ENCODE measurements around the gene LARP4B.

Gene LARP4B

DNA sequence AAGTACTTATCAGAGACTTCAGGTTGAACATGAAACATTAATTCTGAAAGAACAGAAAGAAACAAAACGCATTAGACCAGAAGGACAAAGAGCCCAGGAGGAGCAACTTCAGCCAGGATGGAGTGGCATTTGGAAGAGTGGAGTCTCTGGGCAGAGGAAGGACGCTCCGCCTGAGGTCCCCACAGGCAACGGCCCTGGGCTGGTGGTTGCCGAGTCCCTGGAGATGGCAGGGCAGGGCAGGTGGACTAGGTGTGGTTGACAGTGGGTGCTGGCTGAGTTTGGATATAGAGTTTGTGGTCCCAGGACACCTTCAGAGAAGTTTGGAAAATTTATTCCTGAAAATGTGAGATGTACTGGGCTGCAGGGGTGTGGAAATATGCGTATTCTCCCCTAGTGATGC lies 27.4 kb upstream of the LARP4B start:
- Histone ChIP-seq H3K9me3 (ENCODE audit: control insufficient read depth, insufficient read depth, low read length) (no peaks in the 10 kb centered on the region), H3K27me3 (ENCODE audit: control insufficient read depth, insufficient read depth, low read length) (no peaks in the 10 kb centered on the region), H3K4me1 (ENCODE audit: control insufficient read depth, insufficient read depth, low read length) (no peaks in the 10 kb centered on the region), H3K27ac (ENCODE audit: low read length) (no peak overlapping the region), H3K36me3 (ENCODE audit: control insufficient read depth, insufficient read depth, low read length) (no peaks in the 10 kb centered on the region), H3K4me3 (ENCODE audit: low read length) (no peak overlapping the region)
- no peak for DNase-seq (ENCODE audit: low read depth, low spot score)
- WGBS (ENCODE audit: insufficient coverage, insufficient read length) = no CpG with 5 or more reads among the region's 6 CpGs

DNA sequence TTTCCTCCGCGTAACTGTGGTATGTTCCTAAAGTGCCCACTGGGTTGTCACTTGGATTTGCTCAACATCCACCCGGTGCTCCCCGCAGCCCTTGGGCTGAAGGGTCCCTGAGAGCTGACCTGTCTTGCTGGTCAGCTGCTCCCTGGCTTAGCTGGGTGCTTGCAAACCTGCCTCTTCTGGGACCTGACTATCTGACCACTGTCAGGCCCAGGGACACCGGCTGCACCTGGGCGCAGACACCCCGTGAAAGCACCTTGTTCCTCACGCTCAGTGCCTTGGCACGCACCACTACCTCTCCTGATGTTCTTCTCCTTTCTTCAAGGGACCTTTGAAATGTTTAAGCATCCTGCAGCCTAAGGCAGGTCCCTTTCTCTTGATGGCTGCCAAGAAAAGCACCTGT lies 26.6 kb upstream of the LARP4B start:
- no peaks in the 10 kb centered on the region for H3K4me1 ChIP-seq (ENCODE audit: control insufficient read depth, insufficient read depth, low read length)
- no peak overlapping the region for H3K27ac ChIP-seq (ENCODE audit: low read length)
- no peak for DNase-seq (ENCODE audit: low read depth, low spot score)
- WGBS (ENCODE audit: insufficient coverage, insufficient read length) = no CpG with 5 or more reads among the region's 9 CpGs
- no peaks in the 10 kb centered on the region for H3K36me3 ChIP-seq (ENCODE audit: control insufficient read depth, insufficient read depth, low read length)
- H3K27me3 ChIP-seq (ENCODE audit: control insufficient read depth, insufficient read depth, low read length) = no peaks in the 10 kb centered on the region
- no peak overlapping the region for H3K4me3 ChIP-seq (ENCODE audit: low read length)
- H3K9me3 ChIP-seq (ENCODE audit: control insufficient read depth, insufficient read depth, low read length) = no peaks in the 10 kb centered on the region

DNA sequence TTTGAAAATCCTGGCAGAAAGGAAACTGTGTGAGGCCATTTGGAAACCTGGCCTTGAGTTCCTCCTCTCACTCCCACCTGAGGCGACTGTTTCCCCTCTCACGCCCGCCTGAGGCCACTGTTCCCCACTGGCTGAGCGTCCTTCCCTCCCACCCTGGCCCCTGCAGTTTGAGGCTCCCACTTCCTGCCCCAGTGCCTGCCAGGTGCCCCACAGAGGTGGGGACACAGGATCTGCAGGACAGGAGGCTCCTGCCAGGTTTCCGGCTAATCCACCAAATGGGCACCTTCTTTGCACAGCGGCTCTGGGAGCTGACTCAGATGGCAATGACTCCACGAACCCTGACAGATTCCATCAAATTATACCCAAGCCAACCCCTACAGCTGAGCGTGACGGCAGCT lies 24.3 kb upstream of the LARP4B start:
- Histone ChIP-seq H3K27ac (ENCODE audit: low read length) (no peak overlapping the region), H3K36me3 (ENCODE audit: control insufficient read depth, insufficient read depth, low read length) (no peaks in the 10 kb centered on the region), H3K9me3 (ENCODE audit: control insufficient read depth, insufficient read depth, low read length) (no peaks in the 10 kb centered on the region), H3K4me3 (ENCODE audit: low read length) (no peak overlapping the region), H3K4me1 (ENCODE audit: control insufficient read depth, insufficient read depth, low read length) (no peaks in the 10 kb centered on the region), H3K27me3 (ENCODE audit: control insufficient read depth, insufficient read depth, low read length) (no peaks in the 10 kb centered on the region)
- no peak for DNase-seq (ENCODE audit: low read depth, low spot score)
- no CpG with 5 or more reads among the region's 9 CpGs for WGBS (ENCODE audit: insufficient coverage, insufficient read length)

DNA sequence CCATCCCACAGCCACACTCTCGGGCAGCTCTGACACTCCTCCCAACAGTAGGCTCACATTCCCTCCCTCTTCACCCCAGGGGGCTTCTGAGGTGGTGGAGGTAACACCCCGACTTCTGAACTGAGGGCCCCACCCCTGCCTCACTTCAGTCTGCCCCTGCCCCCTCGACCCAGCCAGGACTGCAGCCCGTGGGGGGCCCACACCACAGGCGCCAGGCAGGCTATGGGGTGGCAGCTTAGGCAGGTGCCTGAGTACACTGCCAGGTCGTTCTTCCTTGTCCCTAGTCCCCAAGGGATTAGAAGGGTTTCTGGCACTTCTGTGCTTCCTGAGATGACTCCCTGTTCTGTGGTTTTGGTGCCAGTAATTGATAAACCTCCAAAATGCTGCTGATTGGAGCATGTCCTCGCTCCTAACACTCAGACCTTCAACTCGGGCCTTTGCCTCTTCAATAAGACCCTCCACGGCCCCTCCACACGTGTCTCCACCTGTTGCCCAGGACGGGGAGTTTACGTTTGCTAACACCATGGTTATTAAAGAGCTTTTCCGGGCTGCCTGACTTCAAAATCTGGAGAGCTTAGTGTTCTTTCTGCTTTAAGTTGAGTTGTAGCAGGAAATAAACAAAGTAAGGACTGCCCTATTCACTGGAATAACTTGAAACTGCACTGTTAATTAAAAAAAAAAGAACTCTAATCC lies 23.8 kb upstream of the LARP4B start:
- Histone ChIP-seq H3K27me3 (ENCODE audit: control insufficient read depth, insufficient read depth, low read length) (no peaks in the 10 kb centered on the region), H3K4me1 (ENCODE audit: control insufficient read depth, insufficient read depth, low read length) (no peaks in the 10 kb centered on the region)
- no CpG with 5 or more reads among the region's 13 CpGs for WGBS (ENCODE audit: insufficient coverage, insufficient read length)

DNA sequence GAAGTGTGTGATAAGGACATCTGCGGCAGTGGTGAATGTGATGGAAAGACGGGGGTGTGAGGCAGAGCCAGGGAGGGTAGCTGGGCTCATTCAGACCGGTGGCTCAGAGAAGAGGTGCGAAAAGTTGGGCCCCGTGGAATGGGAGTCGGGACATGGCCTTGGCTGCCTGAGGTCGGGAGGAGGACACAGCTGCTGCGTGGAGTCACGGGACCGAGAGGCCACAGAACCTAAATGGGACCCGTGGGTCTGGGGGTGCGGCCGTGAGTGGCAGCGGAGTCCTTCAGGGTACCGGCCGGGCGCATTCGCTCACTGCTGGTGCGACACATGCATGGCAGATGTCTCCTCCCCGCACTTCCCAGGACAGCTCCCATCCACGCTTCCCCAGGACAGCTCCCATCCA lies 22.9 kb upstream of the LARP4B start:
- H3K36me3 ChIP-seq (ENCODE audit: control insufficient read depth, insufficient read depth, low read length) = no peaks in the 10 kb centered on the region
- H3K4me1 ChIP-seq (ENCODE audit: control insufficient read depth, insufficient read depth, low read length) = no peaks in the 10 kb centered on the region
- H3K4me3 ChIP-seq (ENCODE audit: low read length) = no peak overlapping the region
- H3K27ac ChIP-seq (ENCODE audit: low read length) = no peak overlapping the region
- DNase-seq (ENCODE audit: low read depth, low spot score) = no peak
- no peaks in the 10 kb centered on the region for H3K9me3 ChIP-seq (ENCODE audit: control insufficient read depth, insufficient read depth, low read length)
- no peaks in the 10 kb centered on the region for H3K27me3 ChIP-seq (ENCODE audit: control insufficient read depth, insufficient read depth, low read length)
- no CpG with 5 or more reads among the region's 21 CpGs for WGBS (ENCODE audit: insufficient coverage, insufficient read length)

More for the DNA sequence above, 23.8 kb upstream of the LARP4B start:
- Histone ChIP-seq H3K9me3 (ENCODE audit: control insufficient read depth, insufficient read depth, low read length) (no peaks in the 10 kb centered on the region), H3K4me3 (ENCODE audit: low read length) (no peak overlapping the region), H3K27ac (ENCODE audit: low read length) (no peak overlapping the region), H3K36me3 (ENCODE audit: control insufficient read depth, insufficient read depth, low read length) (no peaks in the 10 kb centered on the region)
- DNase-seq (ENCODE audit: low read depth, low spot score) = no peak

DNA sequence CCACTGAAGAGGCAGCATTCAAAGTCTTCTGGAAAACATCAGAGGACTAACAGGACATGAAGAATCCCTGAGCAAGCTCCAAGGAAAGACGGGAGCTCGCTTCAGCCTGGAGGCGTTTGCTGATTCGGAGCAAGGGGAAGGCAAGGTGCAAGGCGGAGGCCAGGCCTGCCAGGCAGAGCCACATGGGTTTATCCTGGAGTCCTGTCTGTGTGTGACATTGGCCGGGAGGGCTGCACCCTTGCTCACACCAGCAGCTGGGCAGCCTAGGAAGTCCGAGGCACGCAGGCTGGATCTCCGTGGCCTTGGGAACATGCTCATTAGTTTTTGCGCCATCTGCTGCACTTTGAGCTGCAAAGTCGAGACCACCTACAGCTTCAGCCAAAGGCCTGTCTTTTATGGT lies 22.3 kb upstream of the LARP4B start:
- Histone ChIP-seq H3K27ac (ENCODE audit: low read length) (no peak overlapping the region), H3K36me3 (ENCODE audit: control insufficient read depth, insufficient read depth, low read length) (no peaks in the 10 kb centered on the region), H3K9me3 (ENCODE audit: control insufficient read depth, insufficient read depth, low read length) (no peaks in the 10 kb centered on the region), H3K27me3 (ENCODE audit: control insufficient read depth, insufficient read depth, low read length) (no peaks in the 10 kb centered on the region), H3K4me1 (ENCODE audit: control insufficient read depth, insufficient read depth, low read length) (no peaks in the 10 kb centered on the region), H3K4me3 (ENCODE audit: low read length) (no peak overlapping the region)
- WGBS (ENCODE audit: insufficient coverage, insufficient read length) = no CpG with 5 or more reads among the region's 11 CpGs
- DNase-seq (ENCODE audit: low read depth, low spot score) = no peak

DNA sequence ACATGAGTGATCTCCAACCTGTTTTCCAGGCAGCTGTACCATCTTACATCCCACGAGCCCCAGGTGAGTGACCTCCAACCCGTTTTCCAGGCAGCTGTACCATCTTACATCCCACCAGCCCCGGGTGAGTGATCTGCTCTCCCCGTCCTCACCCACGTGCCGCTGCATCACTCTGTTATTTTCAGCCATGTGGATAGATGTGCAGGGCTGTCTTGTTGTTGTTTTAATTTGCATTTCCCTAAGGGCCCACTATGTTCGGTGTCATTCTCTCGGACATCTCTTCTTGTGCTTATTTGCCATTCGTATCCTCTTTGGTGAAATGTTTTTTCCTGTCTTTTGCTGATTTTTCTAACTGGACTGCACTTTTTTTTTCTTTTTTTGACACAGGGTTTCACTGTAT lies 17.9 kb upstream of the LARP4B start:
- no peak overlapping the region for H3K4me3 ChIP-seq (ENCODE audit: low read length)
- no peaks in the 10 kb centered on the region for H3K4me1 ChIP-seq (ENCODE audit: control insufficient read depth, insufficient read depth, low read length)
- H3K36me3 ChIP-seq (ENCODE audit: control insufficient read depth, insufficient read depth, low read length) = no peaks in the 10 kb centered on the region
- H3K27ac ChIP-seq (ENCODE audit: low read length) = no peak overlapping the region
- no CpG with 5 or more reads among the region's 9 CpGs for WGBS (ENCODE audit: insufficient coverage, insufficient read length)
- no peaks in the 10 kb centered on the region for H3K9me3 ChIP-seq (ENCODE audit: control insufficient read depth, insufficient read depth, low read length)
- no peaks in the 10 kb centered on the region for H3K27me3 ChIP-seq (ENCODE audit: control insufficient read depth, insufficient read depth, low read length)
- DNase-seq (ENCODE audit: low read depth, low spot score) = no peak

DNA sequence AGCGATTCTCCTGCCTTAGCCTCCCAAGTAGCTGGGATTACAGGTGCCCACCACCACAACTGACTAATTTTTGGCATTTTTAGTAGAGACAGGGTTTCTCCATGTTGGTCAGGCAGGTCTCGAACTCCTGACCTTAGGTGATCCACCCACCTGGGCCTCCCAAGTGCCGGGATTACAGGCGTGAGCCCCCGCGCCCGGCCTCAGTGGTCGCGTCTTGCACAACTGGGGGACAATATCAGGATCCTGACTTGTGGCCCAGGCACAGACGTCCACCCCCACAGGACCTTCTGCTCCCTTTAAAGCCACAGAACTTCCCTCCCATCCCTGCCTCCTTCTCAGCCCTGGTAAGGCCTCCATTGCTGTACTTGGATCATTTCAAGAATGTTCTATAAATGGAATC lies 16.8 kb upstream of the LARP4B start:
- no peak for DNase-seq (ENCODE audit: low read depth, low spot score)
- H3K4me1 ChIP-seq (ENCODE audit: control insufficient read depth, insufficient read depth, low read length) = no peaks in the 10 kb centered on the region
- no peaks in the 10 kb centered on the region for H3K9me3 ChIP-seq (ENCODE audit: control insufficient read depth, insufficient read depth, low read length)
- H3K27me3 ChIP-seq (ENCODE audit: control insufficient read depth, insufficient read depth, low read length) = no peaks in the 10 kb centered on the region
- no peaks in the 10 kb centered on the region for H3K36me3 ChIP-seq (ENCODE audit: control insufficient read depth, insufficient read depth, low read length)
- WGBS (ENCODE audit: insufficient coverage, insufficient read length) = no CpG with 5 or more reads among the region's 10 CpGs
- no peak overlapping the region for H3K27ac ChIP-seq (ENCODE audit: low read length)
- no peak overlapping the region for H3K4me3 ChIP-seq (ENCODE audit: low read length)

DNA sequence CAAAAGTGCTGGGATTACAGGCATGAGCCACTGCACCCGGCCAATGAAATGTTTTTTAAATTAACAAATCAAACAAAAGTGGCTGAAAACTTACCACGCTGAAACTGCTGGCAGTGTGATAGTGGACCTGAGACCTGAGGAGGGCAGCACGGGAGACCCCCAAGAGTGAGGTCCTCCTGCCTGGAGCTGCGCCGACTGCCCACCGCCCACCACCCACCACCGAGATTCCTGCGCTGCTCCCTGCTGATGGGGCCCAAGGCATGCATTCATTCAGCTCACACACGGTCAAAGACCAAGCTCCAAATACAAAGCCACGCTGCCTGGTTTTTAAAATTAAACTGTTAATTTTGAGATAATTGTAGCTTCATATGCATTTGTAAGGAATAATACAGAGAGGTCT lies 16.4 kb upstream of the LARP4B start:
- Histone ChIP-seq H3K27me3 (ENCODE audit: control insufficient read depth, insufficient read depth, low read length) (no peaks in the 10 kb centered on the region), H3K4me3 (ENCODE audit: low read length) (no peak overlapping the region), H3K9me3 (ENCODE audit: control insufficient read depth, insufficient read depth, low read length) (no peaks in the 10 kb centered on the region), H3K36me3 (ENCODE audit: control insufficient read depth, insufficient read depth, low read length) (no peaks in the 10 kb centered on the region), H3K27ac (ENCODE audit: low read length) (no peak overlapping the region), H3K4me1 (ENCODE audit: control insufficient read depth, insufficient read depth, low read length) (no peaks in the 10 kb centered on the region)
- no peak for DNase-seq (ENCODE audit: low read depth, low spot score)
- WGBS (ENCODE audit: insufficient coverage, insufficient read length) = no CpG with 5 or more reads among the region's 10 CpGs

DNA sequence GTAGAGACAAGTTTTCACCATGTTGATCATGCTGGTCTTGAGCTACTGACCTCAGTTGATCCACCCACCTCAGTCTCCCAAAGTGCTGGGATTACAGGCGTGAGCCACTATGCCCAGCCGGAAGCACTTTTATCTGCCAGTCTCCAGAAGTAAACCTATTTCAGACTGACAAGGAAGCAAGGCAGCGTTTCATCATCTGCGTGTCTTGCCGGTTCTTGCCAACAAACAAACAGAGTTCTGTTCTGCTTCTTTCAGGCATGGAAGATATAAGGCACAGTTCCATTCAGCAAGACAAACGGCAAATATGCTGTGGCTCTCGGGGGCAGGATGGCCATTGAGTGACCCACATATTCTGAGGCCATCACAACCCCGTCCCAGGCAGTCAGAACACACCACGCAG lies 15.5 kb upstream of the LARP4B start:
- Histone ChIP-seq H3K36me3 (ENCODE audit: control insufficient read depth, insufficient read depth, low read length) (no peaks in the 10 kb centered on the region), H3K9me3 (ENCODE audit: control insufficient read depth, insufficient read depth, low read length) (no peaks in the 10 kb centered on the region), H3K4me1 (ENCODE audit: control insufficient read depth, insufficient read depth, low read length) (no peaks in the 10 kb centered on the region), H3K4me3 (ENCODE audit: low read length) (no peak overlapping the region), H3K27me3 (ENCODE audit: control insufficient read depth, insufficient read depth, low read length) (no peaks in the 10 kb centered on the region), H3K27ac (ENCODE audit: low read length) (no peak overlapping the region)
- DNase-seq (ENCODE audit: low read depth, low spot score) = no peak
- WGBS (ENCODE audit: insufficient coverage, insufficient read length) = no CpG with 5 or more reads among the region's 9 CpGs

DNA sequence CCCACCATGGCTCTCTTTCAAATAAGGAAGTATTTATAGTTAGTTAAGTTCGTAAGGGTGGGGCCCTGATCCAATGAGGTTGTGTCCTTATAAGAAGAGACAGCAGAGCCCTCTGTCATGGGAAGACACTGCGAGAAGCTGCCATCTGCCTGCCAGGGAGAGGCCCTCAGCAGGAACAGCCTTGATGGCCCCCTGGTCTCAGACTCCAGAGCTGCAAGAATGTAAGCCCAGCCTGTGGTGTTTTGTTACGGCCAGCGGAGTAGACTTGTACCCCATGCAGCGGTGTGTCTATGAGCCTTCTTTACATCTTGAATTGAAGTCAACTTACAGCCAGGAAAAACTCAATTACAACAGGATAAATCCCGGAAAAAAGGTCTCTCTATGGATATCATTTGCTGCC lies 14.3 kb upstream of the LARP4B start:
- Histone ChIP-seq H3K9me3 (ENCODE audit: control insufficient read depth, insufficient read depth, low read length) (no peaks in the 10 kb centered on the region), H3K4me1 (ENCODE audit: control insufficient read depth, insufficient read depth, low read length) (no peaks in the 10 kb centered on the region), H3K27me3 (ENCODE audit: control insufficient read depth, insufficient read depth, low read length) (no peaks in the 10 kb centered on the region), H3K36me3 (ENCODE audit: control insufficient read depth, insufficient read depth, low read length) (no peaks in the 10 kb centered on the region), H3K4me3 (ENCODE audit: low read length) (no peak overlapping the region), H3K27ac (ENCODE audit: low read length) (no peak overlapping the region)
- WGBS (ENCODE audit: insufficient coverage, insufficient read length) = no CpG with 5 or more reads among the region's 6 CpGs
- DNase-seq (ENCODE audit: low read depth, low spot score) = no peak
